Thoracic aorta (tissue), 2 donors: ENCODE measurements around the gene KRTAP2-1. TPM values are rescaled to one million over a fixed set of nuclear protein-coding genes. Genes with fewer than 3 reads are reported as not detected.

ENCODE experiments used
- ATAC-seq: fragments of 150-250 bp; one replicate; pipeline ENCODE4 v1.8.0; 2017; ENCODE audit warnings: low read depth; ENCODE audit not compliant: insufficient number of reproducible peaks, low FRiP score
- DNase-seq: peaks from one replicate; pipeline ENCODE4 v3.0.0-alpha.2; 2020; ENCODE audit warnings: low spot score
- H3K27ac ChIP-seq, 2 donors: fragments of 200-600 bp; sonication (generic); 1 replicate in 1 of 2; 2 replicates in 1 of 2; pipeline ENCODE4 v1.5.1; 2016; ENCODE audit warnings: mild to moderate bottlenecking in 2 of 2, moderate library complexity in 2 of 2
- H3K27me3 ChIP-seq: fragments of 200-600 bp; sonication (generic); replicated peaks from 2 replicates; pipeline ENCODE4 v1.6.0; 2016; ENCODE audit warnings: mild to moderate bottlenecking; ENCODE audit not compliant: insufficient read depth
- H3K36me3 ChIP-seq: fragments of 200-600 bp; sonication (generic); one replicate; pipeline ENCODE4 v1.5.1; 2016
- H3K4me1 ChIP-seq, 2 donors: fragments of 200-600 bp; sonication (generic); 1 replicate in 1 of 2; 2 replicates in 1 of 2; pipeline versions ENCODE4 v1.5.1 to v1.6.0; 2016; ENCODE audit warnings: low read depth in 2 of 2, mild to moderate bottlenecking in 1 of 2; ENCODE audit not compliant: control insufficient read depth in 1 of 2
- H3K4me3 ChIP-seq: fragments of 200-600 bp; sonication (generic); 2 replicates; pipeline ENCODE4 v1.5.1; 2016; ENCODE audit warnings: mild to moderate bottlenecking
- H3K9me3 ChIP-seq: fragments of 200-600 bp; sonication (generic); 2 replicates; pipeline ENCODE4 v1.5.1; 2016
- CTCF ChIP-seq: fragments of 200-600 bp; sonication (generic); IDR thresholded peaks from one replicate; pipeline ENCODE4 v1.5.1; 2019; ENCODE audit warnings: antibody characterized with exemption
- total RNA-seq, 2 donors: library from RNA; depleted of rRNA; stranded (reverse); fragments of >200 nt; gene quantifications; one replicate each; pipeline versions ENCODE4 v1.1.0 to v1.2.3, GENCODE V29; 2016

The KRTAP2-1 gene
- total RNA-seq, 2 donors from 2014 or later = not detected

DNA sequence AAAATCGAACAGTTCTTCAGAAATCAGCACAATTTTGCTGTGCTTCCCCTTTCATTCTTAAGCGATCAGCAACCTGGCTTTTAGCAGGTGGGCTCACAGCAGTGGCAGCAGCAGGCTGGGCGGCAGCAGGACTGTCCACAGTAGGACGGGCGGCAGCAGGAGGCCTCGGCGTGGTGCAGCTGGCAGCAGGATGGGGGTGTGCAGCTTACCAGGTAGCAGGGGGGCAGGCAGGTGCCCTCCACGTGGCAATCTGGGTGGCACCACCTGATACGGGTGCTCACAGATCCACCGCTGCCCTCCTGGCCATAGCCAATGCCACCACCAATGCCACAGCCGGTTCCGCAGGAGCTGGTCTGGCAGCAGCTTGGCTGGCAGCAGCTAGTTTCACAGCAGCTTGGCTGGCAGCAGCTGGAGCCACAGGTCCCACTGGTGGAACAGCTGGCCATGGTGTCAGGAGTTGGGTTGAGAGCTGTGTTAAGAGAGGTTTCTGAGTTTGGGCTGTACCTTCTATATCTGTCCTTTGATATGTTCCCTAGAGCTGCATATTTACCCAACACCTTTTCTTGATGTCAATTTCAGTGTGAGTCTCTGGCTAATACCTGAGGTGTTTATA, 17.4 kb downstream of the KRTAP2-1 start, which contains the start of gene KRTAP1-4:
Gene KRTAP1-4, minus strand, starts transcription at position 563 of the 613 bp plus-strand sequence. Its CDS starts 117 bp downstream, at position 446.
- DNase-seq (no peak), ATAC-seq (no peak)
- H3K4me3 ChIP-seq = no peak within 1 kb of the TSS
- H3K36me3 ChIP-seq = no peaks in the 10 kb centered on the region
- H3K27me3 ChIP-seq = no peaks in the 10 kb centered on the region
- no peaks in the 10 kb centered on the region for H3K4me1 ChIP-seq
- H3K9me3 ChIP-seq = no peaks in the 10 kb centered on the region
- H3K27ac ChIP-seq = no peak within 1 kb of the TSS
- TF ChIP-seq CTCF = no peak

- H3K9me3 ChIP-seq = no peaks in the 10 kb centered on the region
- H3K4me3 ChIP-seq = no peak within 1 kb of the TSS
- TF ChIP-seq CTCF = no peak
- H3K27me3 ChIP-seq = no peaks in the 10 kb centered on the region
- H3K4me1 ChIP-seq = no peaks in the 10 kb centered on the region
- H3K27ac ChIP-seq = no peak within 1 kb of the TSS
- no peaks in the 10 kb centered on the region for H3K36me3 ChIP-seq
- DNase-seq (no peak), ATAC-seq (no peak)
These were observed 20.2 kb downstream of the KRTAP2-1 start, which contains the start of gene KRTAP1-5 for GRCh38 chr17:41026715-41027471. Gene KRTAP1-5 (minus strand): TSS chr17:41027208. CDS start chr17:41027155, 53 bp downstream.

- Histone ChIP-seq H3K4me1 (no peaks in the 10 kb centered on the region), H3K9me3 (no peaks in the 10 kb centered on the region), H3K27me3 (no peaks in the 10 kb centered on the region), H3K36me3 (no peaks in the 10 kb centered on the region), H3K4me3 (no peak overlapping the region), H3K27ac (no peak overlapping the region)
- ATAC-seq = no peak
- no peak for TF ChIP-seq CTCF
- DNase-seq = no peak
These were observed 22.4 kb downstream of the KRTAP2-1 start for GRCh38 chr17:41024697-41025096.

- Histone ChIP-seq H3K4me3 (no peak overlapping the region), H3K4me1 (no peaks in the 10 kb centered on the region), H3K36me3 (no peaks in the 10 kb centered on the region), H3K9me3 (no peaks in the 10 kb centered on the region), H3K27me3 (no peaks in the 10 kb centered on the region), H3K27ac (no peak overlapping the region)
- DNase-seq (no peak), ATAC-seq (no peak)
- no peak for TF ChIP-seq CTCF
These were observed 26.8 kb downstream of the KRTAP2-1 start for GRCh38 chr17:41020336-41020735.

- no peak for TF ChIP-seq CTCF
- Histone ChIP-seq H3K27ac (no peak overlapping the region), H3K36me3 (no peaks in the 10 kb centered on the region), H3K9me3 (no peaks in the 10 kb centered on the region), H3K27me3 (no peaks in the 10 kb centered on the region), H3K4me1 (no peaks in the 10 kb centered on the region), H3K4me3 (no peak overlapping the region)
- ATAC-seq (no peak), DNase-seq (no peak)
These were observed 27.7 kb downstream of the KRTAP2-1 start for GRCh38 chr17:41019415-41019814.
